ENCODE measurements around the gene CRLF3.
"Not testable (repeated sequence)": the region's sequence is repeated elsewhere in the genome, so short reads cannot be mapped to it uniquely, and the experiment has no call there.

Gene CRLF3

GRCh38 chr17:30827082-30827481 is 2.6 kb upstream of the CRLF3 start:
- H3K9me3 ChIP-seq (ENCODE audit: insufficient read depth, low read length), result no peaks in the 10 kb centered on the region
- H3K4me2 ChIP-seq (ENCODE audit: low read depth, low read length, poor library complexity, severe bottlenecking), result no peak overlapping the region
- no peak overlapping the region for H3K4me3 ChIP-seq (ENCODE audit: insufficient read depth, low read length, poor library complexity, severe bottlenecking)
- no peaks in the 10 kb centered on the region for H3K27me3 ChIP-seq (ENCODE audit: low read length)
- H3K27ac ChIP-seq (ENCODE audit: low read depth, low read length), result no peak overlapping the region
- no peak overlapping the region for H3K9ac ChIP-seq (ENCODE audit: low read length)
- H3K9me2 ChIP-seq (replicated peaks; ENCODE audit: insufficient read depth, low read length), result no peaks in the 10 kb centered on the region
- H3K79me2 ChIP-seq (ENCODE audit: insufficient read depth, low read length), result peaks cover 30% of the 10 kb centered on the region
- no peaks in the 10 kb centered on the region for H4K20me1 ChIP-seq (ENCODE audit: low read depth, low read length)
- no peaks in the 10 kb centered on the region for H3K36me3 ChIP-seq (ENCODE audit: low read length)
- H2AFZ ChIP-seq (ENCODE audit: low read depth, low read length, severe bottlenecking), result no peak overlapping the region
- TF ChIP-seq CTCF (IDR thresholded peaks at IDR 0.05; ENCODE audit: insufficient read depth, low read length, poor library complexity, severe bottlenecking) (no peak), EZH2phosphoT487 (conservative IDR thresholded peaks at IDR 0.05; ENCODE audit: low read length) (no peak)
- peaks cover 24% of the 10 kb centered on the region for H3F3A ChIP-seq (ENCODE audit: insufficient read depth)

GRCh38 chr17:30824002-30824355 is 513 bp downstream of the CRLF3 start:
- Histone ChIP-seq H3F3A (ENCODE audit: insufficient read depth) (peaks cover 48% of the 10 kb centered on the region), H2AFZ (ENCODE audit: low read depth, low read length, severe bottlenecking) (peak overlapping the region; percentile 78), H3K79me2 (ENCODE audit: insufficient read depth, low read length) (peaks cover 54% of the 10 kb centered on the region), H3K9ac (ENCODE audit: low read length) (peak overlapping the region; percentile 96), H3K4me2 (ENCODE audit: low read depth, low read length, poor library complexity, severe bottlenecking) (peak overlapping the region; percentile 100), H3K9me3 (ENCODE audit: insufficient read depth, low read length) (no peaks in the 10 kb centered on the region), H3K27me3 (ENCODE audit: low read length) (no peaks in the 10 kb centered on the region), H4K20me1 (ENCODE audit: low read depth, low read length) (no peaks in the 10 kb centered on the region), H3K27ac (ENCODE audit: low read depth, low read length) (peak overlapping the region; percentile 88), H3K9me2 (replicated peaks; ENCODE audit: insufficient read depth, low read length) (no peaks in the 10 kb centered on the region), H3K4me3 (ENCODE audit: insufficient read depth, low read length, poor library complexity, severe bottlenecking) (peak overlapping the region; percentile 96), H3K36me3 (ENCODE audit: low read length) (no peaks in the 10 kb centered on the region)
- TF ChIP-seq CTCF (IDR thresholded peaks at IDR 0.05; ENCODE audit: insufficient read depth, low read length, poor library complexity, severe bottlenecking) (no peak), EZH2phosphoT487 (conservative IDR thresholded peaks at IDR 0.05; ENCODE audit: low read length) (no peak)

GRCh38 chr17:30823421-30823820 is 1.1 kb downstream of the CRLF3 start:
- H3K4me3 ChIP-seq (ENCODE audit: insufficient read depth, low read length, poor library complexity, severe bottlenecking), result peak overlapping the region; percentile 96
- H3K27me3 ChIP-seq (ENCODE audit: low read length), result no peaks in the 10 kb centered on the region
- no peaks in the 10 kb centered on the region for H3K9me2 ChIP-seq (replicated peaks; ENCODE audit: insufficient read depth, low read length)
- peak overlapping the region; percentile 96 for H3K9ac ChIP-seq (ENCODE audit: low read length)
- H3F3A ChIP-seq (ENCODE audit: insufficient read depth), result peaks cover 49% of the 10 kb centered on the region
- peak overlapping the region; percentile 88 for H3K27ac ChIP-seq (ENCODE audit: low read depth, low read length)
- peaks cover 60% of the 10 kb centered on the region for H3K79me2 ChIP-seq (ENCODE audit: insufficient read depth, low read length)
- TF ChIP-seq CTCF (IDR thresholded peaks at IDR 0.05; ENCODE audit: insufficient read depth, low read length, poor library complexity, severe bottlenecking), result no peak
- no peak for TF ChIP-seq EZH2phosphoT487 (conservative IDR thresholded peaks at IDR 0.05; ENCODE audit: low read length)
- H4K20me1 ChIP-seq (ENCODE audit: low read depth, low read length), result no peaks in the 10 kb centered on the region
- H3K4me2 ChIP-seq (ENCODE audit: low read depth, low read length, poor library complexity, severe bottlenecking), result peak overlapping the region; percentile 100
- no peaks in the 10 kb centered on the region for H3K36me3 ChIP-seq (ENCODE audit: low read length)
- no peaks in the 10 kb centered on the region for H3K9me3 ChIP-seq (ENCODE audit: insufficient read depth, low read length)
- H2AFZ ChIP-seq (ENCODE audit: low read depth, low read length, severe bottlenecking), result peak overlapping the region; percentile 78

GRCh38 chr17:30822919-30823318 is 1.6 kb downstream of the CRLF3 start:
- H3K27me3 ChIP-seq (ENCODE audit: low read length); H3K36me3 ChIP-seq (ENCODE audit: low read length); H4K20me1 ChIP-seq (ENCODE audit: low read depth, low read length); H3K9me3 ChIP-seq (ENCODE audit: insufficient read depth, low read length); H2AFZ ChIP-seq (ENCODE audit: low read depth, low read length, severe bottlenecking); H3K9me2 ChIP-seq (replicated peaks; ENCODE audit: insufficient read depth, low read length): not testable (repeated sequence)
- peak overlapping the region; percentile 88 for H3K27ac ChIP-seq (ENCODE audit: low read depth, low read length)
- peaks cover 65% of the 10 kb centered on the region for H3K79me2 ChIP-seq (ENCODE audit: insufficient read depth, low read length)
- peaks cover 54% of the 10 kb centered on the region for H3F3A ChIP-seq (ENCODE audit: insufficient read depth)
- peak overlapping the region; percentile 96 for H3K4me3 ChIP-seq (ENCODE audit: insufficient read depth, low read length, poor library complexity, severe bottlenecking)
- peak overlapping the region; percentile 96 for H3K9ac ChIP-seq (ENCODE audit: low read length)
- H3K4me2 ChIP-seq (ENCODE audit: low read depth, low read length, poor library complexity, severe bottlenecking), result peak overlapping the region; percentile 100
